Hippocampal formation (tissue), 2 donors: ENCODE results near the gene LIN54.

Experiments used
- DNase-seq, 2 donors: peaks; one replicate each; lab custom pipeline; 2025; lab: John Stamatoyannopoulos, UW

Gene LIN54

DNA sequence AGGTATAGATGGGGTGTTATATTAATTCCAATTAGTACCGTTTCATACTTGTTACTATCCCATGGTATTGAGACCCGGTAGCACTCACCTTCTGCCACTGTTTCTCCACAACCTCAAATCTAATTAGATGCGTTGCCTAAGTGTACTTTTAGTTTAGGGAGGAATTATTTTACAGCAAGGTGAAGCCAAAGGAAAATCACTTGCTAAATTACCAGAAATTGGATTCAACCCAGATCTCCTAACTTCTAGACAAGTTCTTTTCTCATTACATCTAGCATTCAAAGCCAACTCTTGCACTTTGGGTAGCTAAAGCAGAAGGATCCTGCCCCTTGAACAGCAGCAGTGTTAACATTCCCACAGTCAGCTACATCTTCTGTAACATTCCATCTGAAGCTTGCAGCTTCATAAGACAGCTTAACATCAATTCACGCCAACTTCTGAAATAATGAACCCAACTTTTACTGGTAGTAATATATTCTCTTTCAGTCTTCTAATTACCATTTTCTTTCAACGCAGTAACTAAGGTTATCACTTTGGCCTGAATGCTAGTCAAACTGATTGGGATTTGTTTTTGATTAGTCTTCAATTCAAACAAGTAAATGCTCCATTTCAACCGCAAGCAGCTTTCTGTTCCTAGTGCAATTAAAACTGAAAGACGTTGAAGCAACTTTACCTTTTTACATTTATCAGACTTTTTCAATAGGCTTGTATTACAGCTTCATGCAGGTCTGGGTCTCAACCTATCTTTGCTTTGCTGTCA, 118.7 kb downstream of the LIN54 start:
- DNase-seq = no peak

DNA sequence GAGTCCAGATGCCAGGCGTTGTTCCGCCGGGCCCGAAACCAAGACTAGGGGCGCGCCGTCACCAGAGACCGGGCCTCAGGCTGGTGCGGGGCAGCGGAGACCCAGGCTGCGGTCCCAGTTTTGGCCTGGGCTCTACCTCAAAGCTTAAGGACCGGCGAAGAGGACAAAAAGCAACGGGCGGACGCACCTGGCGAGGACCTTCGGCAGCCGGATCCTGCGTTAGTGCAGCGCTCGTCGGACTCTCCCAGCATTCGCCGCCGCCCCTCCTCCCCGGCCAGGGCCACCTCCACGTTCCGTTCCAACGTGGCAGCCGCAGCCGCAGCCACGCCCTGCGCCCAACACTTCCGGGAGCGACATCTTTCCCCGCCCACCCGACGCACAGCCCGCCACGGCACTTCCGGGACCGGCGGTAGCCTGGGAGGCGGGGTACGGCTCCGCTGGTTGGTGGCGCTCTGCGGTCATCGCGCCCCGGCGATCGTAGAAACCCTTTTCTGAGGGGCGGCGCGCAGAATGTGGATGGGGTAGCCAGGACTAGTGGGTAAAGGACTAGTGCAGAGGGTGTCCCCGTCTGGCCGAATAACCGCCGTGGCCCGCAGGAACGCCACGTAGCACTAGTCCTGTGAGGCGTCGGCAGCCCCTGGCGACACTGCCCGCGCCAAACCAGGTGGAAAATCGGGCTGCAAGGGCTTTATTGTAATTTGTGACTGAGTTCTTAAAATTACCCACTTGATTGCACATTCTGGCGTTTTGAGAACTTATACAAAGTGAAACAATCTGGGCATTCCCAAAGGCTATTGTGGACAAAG, 119.5 kb downstream of the LIN54 start, which contains the start of gene SEC31A:
TSS of gene SEC31A (minus strand) at position 253 of the 806 bp plus-strand sequence. CDS start 9,217 bp downstream, outside the sequence.
- DNase-seq = peak; percentile 89 to 94

- DNase-seq = no peak
Measured at GRCh38 chr4:82890528-82890900, 120.1 kb downstream of the LIN54 start.

DNA sequence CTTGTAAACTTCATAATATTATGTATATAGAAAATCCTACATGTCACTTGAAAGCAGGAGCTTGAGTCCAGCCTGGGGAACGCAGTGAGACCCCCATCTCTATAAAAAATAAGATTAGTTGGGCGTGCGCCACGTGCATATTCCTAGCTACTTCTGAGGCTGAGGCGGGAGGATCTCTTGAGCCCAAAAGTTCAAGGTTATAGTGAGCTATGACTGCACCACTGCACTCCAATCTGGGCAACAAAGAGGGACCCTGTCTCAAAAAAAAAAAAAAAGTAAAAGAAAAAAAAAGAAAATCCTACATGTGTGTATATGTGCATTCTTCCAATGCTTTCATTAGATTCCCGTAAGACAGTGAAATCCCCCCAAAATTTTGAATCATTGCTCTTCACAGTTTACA, 121.3 kb downstream of the LIN54 start:
- no peak for DNase-seq

DNA sequence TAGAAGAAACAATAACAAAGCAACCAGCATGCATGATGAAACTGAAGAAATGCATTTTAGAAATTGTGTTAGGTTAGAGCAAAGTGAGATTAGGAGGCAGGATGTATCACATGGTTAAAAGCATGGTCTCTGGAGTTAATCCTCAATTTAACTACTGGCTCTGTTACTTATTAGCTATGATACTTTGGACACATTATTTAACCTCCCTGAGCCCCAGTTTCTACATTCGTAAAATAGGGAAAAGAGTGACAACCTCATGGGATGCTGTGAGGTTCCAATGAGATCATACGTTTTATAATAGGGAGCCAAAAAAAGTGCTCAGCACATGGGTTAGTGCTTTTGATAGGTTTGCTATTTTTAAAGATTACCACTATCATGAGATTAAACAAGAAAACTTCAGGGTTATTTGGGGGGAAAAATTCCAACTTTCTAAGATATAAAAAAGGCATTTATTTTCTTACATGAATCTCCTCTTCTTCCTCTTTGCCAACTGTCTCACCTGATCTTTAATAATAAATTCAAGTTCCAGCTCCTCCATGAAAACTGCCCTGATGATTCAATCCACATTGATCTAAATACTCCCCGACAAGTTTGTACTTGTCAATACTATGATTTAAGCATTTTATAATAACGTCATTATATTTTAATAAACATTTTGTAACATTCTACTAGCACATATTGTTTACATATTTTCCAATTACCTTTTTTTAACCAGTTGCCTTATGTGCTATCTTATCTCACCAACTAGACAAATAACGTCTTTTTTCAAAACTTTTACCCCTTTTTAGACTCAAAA, 124.3 kb downstream of the LIN54 start:
- DNase-seq = no peak

DNA sequence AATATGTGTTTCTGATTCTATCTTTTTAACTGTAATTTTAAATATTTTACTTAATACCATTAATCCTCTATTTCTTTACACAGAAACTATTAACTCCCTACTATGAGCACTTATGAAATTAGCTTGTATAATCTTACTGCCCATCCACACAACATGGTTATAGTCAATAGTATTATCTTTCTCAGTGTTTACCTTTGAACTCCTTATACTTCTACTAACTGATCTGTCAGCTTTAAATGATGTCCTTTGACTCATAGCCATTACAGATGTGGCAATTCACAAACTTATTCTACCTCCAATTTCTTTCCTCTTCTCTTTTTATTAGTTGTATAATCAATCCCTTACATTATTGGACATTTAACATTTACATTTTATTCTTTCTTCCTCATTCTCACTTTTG, 125.2 kb downstream of the LIN54 start:
- no peak for DNase-seq
